ENCODE measurements around the gene ARFGEF2.

DNA sequence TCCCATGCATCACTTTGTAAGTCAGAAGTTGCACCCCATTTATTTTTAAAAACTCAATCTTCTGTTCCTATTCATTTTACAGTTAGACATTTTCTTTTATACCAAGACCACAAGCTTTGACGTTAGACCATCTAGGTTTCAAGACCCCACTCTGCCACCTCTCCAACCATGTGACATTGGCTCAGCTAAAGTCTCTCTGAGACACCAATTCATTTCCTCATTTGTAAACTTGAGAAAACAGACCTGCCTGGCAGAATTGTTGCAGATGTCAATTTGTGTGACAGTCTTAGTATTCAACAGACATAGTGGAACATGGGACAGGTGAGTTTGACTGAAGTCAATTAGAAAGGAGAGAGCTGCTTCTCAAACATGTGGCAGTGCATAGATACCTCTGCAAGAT lies 69.0 kb downstream of the ARFGEF2 start:
- TF ChIP-seq, protein P1, sequence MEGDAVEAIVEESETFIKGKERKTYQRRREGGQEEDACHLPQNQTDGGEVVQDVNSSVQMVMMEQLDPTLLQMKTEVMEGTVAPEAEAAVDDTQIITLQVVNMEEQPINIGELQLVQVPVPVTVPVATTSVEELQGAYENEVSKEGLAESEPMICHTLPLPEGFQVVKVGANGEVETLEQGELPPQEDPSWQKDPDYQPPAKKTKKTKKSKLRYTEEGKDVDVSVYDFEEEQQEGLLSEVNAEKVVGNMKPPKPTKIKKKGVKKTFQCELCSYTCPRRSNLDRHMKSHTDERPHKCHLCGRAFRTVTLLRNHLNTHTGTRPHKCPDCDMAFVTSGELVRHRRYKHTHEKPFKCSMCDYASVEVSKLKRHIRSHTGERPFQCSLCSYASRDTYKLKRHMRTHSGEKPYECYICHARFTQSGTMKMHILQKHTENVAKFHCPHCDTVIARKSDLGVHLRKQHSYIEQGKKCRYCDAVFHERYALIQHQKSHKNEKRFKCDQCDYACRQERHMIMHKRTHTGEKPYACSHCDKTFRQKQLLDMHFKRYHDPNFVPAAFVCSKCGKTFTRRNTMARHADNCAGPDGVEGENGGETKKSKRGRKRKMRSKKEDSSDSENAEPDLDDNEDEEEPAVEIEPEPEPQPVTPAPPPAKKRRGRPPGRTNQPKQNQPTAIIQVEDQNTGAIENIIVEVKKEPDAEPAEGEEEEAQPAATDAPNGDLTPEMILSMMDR (IDR thresholded peaks at IDR 0.05) = no peak
- TF ChIP-seq EZH2 (IDR thresholded peaks at IDR 0.05) = no peak

All from neural progenitor cell (in vitro differentiated cells).